Limb (tissue), 2 donors: ENCODE results near the gene METAP1.
"Not testable (repeated sequence)": the region's sequence is repeated elsewhere in the genome, so short reads cannot be mapped to it uniquely, and the experiment has no call there.

Experiments
- DNase-seq, 2 donors: peaks; one replicate each; pipeline ENCODE4 v3.0.0-alpha.2; 2016; ENCODE audit errors: extremely low spot score in 2 of 2

The METAP1 gene

GRCh38 chr4:98995183-98996055 is at the start of gene METAP1:
Gene METAP1, plus strand, starts transcription at chr4:98995721. Its CDS starts 33 bp downstream, at chr4:98995754.
- peak; percentile 94 for DNase-seq

- DNase-seq = no peak
These were observed 49.2 kb upstream of the METAP1 start for GRCh38 chr4:98946359-98946758.

GRCh38 chr4:98950925-98951324 is 44.6 kb upstream of the METAP1 start:
- DNase-seq = no peak

DNA sequence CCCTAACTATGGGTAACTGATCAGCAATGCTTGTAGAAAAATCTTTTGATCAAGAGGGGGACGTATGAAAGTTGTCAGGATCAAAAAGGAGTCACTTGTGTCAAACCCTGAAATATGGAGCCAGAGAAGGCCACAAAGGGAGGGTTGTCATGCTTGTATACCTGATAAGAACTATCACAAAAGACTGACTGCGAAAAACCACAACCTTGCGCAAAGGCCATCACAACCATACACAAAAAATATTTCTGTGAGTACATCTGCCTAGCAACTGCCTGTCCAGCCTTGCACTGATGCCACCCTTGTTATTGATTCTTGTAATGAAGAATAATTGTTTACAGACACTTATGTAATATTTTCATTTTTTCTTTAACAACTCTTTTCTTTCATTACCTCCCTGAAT is 43.8 kb upstream of the METAP1 start:
- no peak for DNase-seq

DNA sequence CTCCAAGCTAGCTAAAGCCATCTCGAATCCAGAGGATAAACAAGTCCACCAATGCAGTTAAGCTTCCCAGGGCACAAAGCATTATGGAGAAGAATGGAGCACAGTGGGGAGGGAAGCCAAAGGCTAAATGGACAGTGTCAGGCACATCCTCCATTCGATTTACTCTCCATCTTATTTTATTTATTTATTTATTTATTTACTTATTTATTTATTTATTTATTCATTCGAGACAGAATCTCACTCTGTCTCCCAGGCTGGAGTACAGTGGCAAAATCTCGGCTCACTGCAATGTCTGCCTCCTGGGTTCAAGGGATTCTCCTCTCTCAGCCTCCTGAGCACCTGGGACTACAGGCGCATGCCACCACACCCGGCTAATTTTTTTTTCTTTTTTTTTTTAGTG is 40.3 kb upstream of the METAP1 start:
- DNase-seq = no peak

- DNase-seq = no peak
These were observed 37.5 kb upstream of the METAP1 start for GRCh38 chr4:98958065-98958464.

DNA sequence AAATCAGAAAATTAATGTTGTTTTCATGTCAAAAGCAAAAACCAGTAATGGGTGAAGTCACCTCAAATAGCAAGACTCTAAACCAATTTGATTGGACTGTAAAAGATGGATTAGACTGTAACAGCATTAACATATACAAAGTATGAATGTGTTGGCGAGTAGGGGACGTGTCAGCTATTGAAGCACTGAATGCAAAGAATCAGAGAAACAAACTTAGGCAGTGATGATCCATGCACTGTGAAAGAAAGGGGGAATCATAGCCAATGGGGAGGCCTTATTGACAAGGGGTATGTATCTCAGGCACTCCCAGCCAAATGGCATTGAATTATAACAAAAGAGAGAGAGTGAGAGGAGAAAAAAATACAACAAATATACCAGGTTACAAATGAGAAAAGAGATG is 36.1 kb upstream of the METAP1 start:
- DNase-seq = no peak

DNA sequence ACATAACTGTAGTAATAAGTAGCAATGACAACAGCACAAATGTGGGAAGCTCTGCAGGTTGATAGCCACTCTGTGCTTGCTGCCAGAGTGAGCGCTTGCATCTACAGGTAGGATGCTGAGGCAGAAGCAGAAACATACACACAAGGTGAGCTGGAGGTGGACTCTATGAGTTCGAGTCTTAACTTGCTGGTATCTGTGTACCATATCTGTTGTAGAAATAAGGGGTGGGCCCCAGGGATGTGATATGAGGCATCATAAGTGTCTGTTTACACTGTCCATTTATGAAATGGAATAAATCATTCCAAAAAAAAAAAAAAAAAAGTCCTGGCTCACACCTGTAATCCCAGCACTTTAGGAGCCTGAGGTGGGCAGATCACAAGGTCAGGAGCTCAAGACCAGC is 33.8 kb upstream of the METAP1 start:
- no peak for DNase-seq

DNA sequence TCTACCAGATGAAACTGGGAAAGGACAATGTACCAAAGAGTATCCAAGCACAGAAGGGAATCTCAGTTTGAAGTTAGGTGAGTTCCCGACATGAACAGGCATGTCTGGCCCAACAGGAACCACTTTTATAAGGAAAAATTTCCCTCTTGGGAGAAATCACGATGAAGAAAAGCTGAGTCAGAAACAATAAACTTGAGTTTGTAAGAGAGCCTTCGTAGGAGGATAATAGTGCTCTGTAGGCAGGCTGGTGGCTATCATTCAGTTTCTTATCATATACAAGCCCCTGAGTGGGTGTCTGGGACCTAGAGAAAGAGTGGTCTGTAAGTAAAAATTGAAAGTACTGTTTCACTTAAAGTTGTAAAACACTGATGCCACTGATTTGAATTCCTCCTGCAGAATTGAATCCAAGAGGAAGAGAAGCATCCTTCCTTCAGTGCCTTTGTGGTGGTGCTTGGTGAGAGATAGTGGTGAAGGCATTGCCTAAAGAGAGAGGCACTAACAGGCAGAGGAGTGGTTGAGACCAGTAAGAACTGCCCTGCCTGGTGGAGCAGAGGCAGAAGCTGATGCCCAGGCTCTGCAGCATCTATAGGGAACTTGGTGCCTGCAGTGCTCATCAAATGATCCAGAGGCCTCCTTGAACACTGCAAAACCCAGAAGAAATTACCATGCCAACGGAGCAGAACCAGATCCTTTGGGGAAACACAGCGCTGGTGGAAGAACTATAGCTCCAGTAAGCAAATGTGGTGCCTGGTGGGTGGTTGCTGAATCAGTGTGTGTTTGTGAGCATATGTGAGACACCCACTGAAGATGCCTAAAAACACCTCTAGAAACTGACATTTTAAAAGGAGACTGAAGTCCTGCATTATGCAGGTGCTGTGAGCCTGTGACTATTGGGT is 31.7 kb upstream of the METAP1 start:
- no peak for DNase-seq

DNA sequence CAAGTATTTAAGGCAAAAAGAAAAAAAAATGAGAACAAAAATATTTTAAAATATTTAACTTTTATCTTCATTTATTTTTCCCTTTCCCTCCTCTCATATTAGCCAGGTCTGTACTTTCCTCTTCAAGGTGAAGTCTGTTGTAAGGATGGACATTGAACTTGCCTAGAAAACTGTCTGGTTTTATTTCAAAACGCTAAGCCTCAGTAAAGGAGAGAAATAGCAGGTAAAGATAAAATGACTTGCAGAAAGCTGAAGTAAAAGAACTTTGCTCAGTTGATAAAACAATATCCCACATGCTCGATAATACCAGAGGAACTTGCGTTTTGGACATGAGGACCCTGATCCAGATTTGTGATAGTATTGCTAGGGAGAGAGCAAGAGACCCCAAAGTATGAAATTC is 28.6 kb upstream of the METAP1 start:
- DNase-seq = no peak

DNA sequence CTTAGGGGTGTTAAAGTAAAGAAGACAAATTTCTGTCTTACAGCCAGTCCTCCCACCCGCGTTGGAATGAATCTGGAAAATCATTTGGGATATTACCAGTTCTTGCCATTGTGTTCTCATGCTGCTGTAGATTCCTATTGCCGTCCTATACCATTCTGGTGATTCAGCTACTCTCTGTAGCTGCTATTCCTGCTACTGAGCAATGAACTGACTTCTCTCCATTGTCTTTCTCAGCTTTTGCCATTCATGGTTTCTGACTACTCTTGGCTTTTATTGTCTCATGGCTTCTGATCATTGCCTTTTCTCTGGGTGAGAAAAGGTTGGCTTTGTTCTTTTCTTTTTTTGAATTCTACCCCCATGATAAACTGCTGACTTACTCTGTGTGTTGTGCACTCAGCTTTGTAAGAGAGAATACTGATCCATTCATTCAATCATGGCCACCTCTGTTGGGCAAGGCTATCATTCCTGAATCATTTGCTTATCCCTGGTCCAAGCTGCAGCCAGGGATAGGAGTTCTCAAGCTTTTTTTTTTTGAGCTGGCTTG is 27.7 kb upstream of the METAP1 start:
- DNase-seq = no peak

- DNase-seq = no peak
These were observed 25.4 kb upstream of the METAP1 start for GRCh38 chr4:98969878-98970785.

GRCh38 chr4:98976716-98977115 is 18.8 kb upstream of the METAP1 start:
- no peak for DNase-seq

- DNase-seq = no peak
These were observed 18.0 kb upstream of the METAP1 start for GRCh38 chr4:98977557-98977956.

DNA sequence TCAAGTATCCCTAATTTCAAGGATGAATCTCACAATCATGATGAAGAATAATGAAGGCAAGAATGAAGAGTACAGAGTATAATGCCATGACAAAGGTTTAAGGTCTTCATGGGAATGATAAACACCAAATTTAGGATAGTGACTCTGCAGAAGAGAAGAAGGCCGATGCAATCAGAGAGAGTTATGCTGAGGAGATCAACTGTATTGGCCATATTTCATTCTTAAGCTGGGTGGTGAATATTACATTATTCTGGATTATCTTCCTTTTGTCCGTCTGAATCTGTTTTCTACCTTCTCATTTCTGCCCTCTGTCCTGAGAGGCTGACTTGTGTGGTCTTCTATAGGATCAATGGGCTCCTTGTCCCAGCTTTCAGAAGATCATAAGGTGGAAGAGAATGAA is 7.8 kb upstream of the METAP1 start:
- no peak for DNase-seq

DNA sequence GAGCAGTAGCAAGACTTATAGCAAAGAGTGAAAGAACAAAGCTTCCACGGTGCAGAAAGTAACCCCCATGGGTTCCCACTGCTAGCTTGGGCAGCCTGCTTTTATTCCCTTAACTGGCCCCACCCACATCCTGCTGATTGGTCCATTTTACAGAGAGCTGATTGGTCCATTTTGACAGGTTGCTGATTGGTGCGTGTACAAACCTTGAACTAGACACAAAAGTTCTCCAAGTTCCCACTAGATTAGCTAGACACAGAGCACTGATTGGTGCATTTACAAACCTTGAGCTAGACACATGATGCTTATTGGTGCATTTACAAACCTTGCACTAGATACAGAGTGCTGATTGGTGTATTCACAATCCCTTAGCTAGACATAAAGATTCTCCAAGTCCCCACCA is 2.7 kb upstream of the METAP1 start:
- DNase-seq = not testable (repeated sequence)

DNA sequence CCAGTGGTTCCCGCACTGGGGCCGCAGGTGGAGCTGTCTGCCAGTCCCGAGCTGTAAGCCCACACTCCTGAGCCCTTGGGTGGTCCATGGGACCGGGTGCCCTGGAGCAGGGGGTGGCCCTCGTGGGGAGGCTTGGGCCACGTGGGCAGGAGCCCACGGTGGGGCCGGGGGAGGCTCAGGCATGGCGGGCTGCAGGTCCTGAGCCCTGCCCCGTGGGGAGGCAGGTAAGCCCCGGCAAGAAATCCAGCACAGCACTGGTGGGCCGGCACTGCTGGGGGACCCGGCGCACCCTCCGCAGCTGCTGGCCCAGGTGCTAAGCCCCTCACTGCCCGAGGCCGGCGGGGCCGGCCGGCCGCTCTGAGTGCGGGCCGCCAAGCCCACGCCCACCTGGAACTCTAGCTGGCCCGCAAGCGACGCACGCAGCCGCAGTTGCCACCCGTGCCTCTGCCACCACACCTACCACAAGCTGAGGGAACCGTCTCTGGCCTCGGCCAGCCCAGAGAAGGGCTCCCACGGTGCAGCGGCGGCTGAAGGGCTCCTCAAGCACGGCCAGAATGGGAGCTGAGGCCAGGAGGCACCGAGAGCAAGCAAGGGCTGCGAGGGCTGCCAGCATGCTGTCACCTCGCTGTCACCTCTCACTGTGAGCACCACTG is 2.0 kb upstream of the METAP1 start:
- peak in 1 of 2 donors; percentile 26 for DNase-seq

GRCh38 chr4:98994474-98995182 is 893 bp upstream of the METAP1 start:
- peak in 1 of 2 donors; percentile 2 for DNase-seq

- DNase-seq = peak; percentile 33 to 45
These were observed 689 bp downstream of the METAP1 start for GRCh38 chr4:98996056-98996764.
